ENCODE data around the gene FNDC3A. TPM values are rescaled to one million over a fixed set of nuclear protein-coding genes. Genes with fewer than 3 reads are reported as not detected.

Gene FNDC3A
- total and polyA plus RNA-seq, 9 of the 15 experiments (the other 6 are each of a cell fraction or from before 2014, with no cell fraction given) = 4.1 to 22.0 (median 13.5) TPM

DNA sequence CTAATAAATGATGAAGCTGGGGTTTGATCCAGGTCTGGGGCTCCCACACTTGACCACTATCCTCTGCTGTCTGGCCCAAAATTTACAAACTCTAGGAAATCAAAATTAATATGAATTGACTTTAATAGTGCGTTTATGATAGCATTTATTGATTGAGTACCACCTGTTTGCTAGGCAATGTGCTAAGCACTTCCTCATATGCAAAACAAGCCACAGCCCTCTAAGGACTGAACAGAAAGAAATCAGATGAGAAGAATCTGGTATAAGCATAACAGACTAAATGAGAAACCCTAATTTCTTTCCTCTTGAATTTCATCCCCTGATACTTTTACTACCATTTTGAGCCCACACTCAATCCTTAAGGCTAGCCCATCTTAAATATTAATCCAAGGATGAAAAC, 237.8 kb downstream of the FNDC3A start (continued):
- TF ChIP-seq, protein P1, sequence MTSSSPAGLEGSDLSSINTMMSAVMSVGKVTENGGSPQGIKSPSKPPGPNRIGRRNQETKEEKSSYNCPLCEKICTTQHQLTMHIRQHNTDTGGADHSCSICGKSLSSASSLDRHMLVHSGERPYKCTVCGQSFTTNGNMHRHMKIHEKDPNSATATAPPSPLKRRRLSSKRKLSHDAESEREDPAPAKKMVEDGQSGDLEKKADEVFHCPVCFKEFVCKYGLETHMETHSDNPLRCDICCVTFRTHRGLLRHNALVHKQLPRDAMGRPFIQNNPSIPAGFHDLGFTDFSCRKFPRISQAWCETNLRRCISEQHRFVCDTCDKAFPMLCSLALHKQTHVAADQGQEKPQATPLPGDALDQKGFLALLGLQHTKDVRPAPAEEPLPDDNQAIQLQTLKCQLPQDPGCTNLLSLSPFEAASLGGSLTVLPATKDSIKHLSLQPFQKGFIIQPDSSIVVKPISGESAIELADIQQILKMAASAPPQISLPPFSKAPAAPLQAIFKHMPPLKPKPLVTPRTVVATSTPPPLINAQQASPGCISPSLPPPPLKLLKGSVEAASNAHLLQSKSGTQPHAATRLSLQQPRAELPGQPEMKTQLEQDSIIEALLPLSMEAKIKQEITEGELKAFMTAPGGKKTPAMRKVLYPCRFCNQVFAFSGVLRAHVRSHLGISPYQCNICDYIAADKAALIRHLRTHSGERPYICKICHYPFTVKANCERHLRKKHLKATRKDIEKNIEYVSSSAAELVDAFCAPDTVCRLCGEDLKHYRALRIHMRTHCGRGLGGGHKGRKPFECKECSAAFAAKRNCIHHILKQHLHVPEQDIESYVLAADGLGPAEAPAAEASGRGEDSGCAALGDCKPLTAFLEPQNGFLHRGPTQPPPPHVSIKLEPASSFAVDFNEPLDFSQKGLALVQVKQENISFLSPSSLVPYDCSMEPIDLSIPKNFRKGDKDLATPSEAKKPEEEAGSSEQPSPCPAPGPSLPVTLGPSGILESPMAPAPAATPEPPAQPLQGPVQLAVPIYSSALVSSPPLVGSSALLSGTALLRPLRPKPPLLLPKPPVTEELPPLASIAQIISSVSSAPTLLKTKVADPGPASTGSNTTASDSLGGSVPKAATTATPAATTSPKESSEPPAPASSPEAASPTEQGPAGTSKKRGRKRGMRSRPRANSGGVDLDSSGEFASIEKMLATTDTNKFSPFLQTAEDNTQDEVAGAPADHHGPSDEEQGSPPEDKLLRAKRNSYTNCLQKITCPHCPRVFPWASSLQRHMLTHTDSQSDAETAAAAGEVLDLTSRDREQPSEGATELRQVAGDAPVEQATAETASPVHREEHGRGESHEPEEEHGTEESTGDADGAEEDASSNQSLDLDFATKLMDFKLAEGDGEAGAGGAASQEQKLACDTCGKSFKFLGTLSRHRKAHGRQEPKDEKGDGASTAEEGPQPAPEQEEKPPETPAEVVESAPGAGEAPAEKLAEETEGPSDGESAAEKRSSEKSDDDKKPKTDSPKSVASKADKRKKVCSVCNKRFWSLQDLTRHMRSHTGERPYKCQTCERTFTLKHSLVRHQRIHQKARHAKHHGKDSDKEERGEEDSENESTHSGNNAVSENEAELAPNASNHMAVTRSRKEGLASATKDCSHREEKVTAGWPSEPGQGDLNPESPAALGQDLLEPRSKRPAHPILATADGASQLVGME (CRISPR knock-in tag; IDR thresholded peaks at IDR 0.05) = no peak
- TF ChIP-seq, protein P2, sequence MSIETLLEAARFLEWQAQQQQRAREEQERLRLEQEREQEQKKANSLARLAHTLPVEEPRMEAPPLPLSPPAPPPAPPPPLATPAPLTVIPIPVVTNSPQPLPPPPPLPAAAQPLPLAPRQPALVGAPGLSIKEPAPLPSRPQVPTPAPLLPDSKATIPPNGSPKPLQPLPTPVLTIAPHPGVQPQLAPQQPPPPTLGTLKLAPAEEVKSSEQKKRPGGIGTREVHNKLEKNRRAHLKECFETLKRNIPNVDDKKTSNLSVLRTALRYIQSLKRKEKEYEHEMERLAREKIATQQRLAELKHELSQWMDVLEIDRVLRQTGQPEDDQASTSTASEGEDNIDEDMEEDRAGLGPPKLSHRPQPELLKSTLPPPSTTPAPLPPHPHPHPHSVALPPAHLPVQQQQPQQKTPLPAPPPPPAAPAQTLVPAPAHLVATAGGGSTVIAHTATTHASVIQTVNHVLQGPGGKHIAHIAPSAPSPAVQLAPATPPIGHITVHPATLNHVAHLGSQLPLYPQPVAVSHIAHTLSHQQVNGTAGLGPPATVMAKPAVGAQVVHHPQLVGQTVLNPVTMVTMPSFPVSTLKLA (conservative IDR thresholded peaks at IDR 0.05) = no peak
- TF ChIP-seq POLR2H (tag; IDR thresholded peaks at IDR 0.05; ENCODE audit: low read depth) = no peak
- TF ChIP-seq NR1H2 (CRISPR knock-in tag; IDR thresholded peaks at IDR 0.05) = no peak
